HEK293T (cell line): Measurements from ENCODE around the gene KCNK1.

Experiments used
- ARNT ChIP-seq: fragments of 450-650 bp; IDR thresholded peaks from 2 replicates; pipeline ENCODE4 v1.6.1; 2017; ENCODE audit warnings: mild to moderate bottlenecking
- BHLHE40 ChIP-seq: fragments of 450-650 bp; IDR thresholded peaks from 2 replicates; pipeline ENCODE4 v1.6.1; 2016; ENCODE audit warnings: mild to moderate bottlenecking, moderate library complexity, borderline replicate concordance
- ELF4 ChIP-seq: fragments of 450-650 bp; IDR thresholded peaks from 2 replicates; pipeline ENCODE4 v1.6.1; 2017; ENCODE audit warnings: antibody characterized with exemption
- FOXA1 ChIP-seq: fragments of 450-650 bp; IDR thresholded peaks from 2 replicates; pipeline ENCODE4 v1.6.1; 2016; ENCODE audit warnings: mild to moderate bottlenecking
- FOXK2 ChIP-seq: fragments of 450-650 bp; IDR thresholded peaks from 2 replicates; pipeline ENCODE4 v1.6.1; 2016; ENCODE audit warnings: mild to moderate bottlenecking
- L3MBTL2 ChIP-seq: fragments of 450-650 bp; conservative IDR thresholded peaks from 2 replicates; pipeline ENCODE4 v1.6.1; 2016; ENCODE audit warnings: mild to moderate bottlenecking
- LEF1 ChIP-seq: fragments of 450-650 bp; IDR thresholded peaks from 2 replicates; pipeline ENCODE4 v1.6.1; 2017; ENCODE audit warnings: mild to moderate bottlenecking, borderline replicate concordance
- PKNOX1 ChIP-seq: fragments of 450-650 bp; IDR thresholded peaks from 2 replicates; pipeline ENCODE4 v1.6.1; 2016
- SP1 ChIP-seq: fragments of 450-650 bp; IDR thresholded peaks from 2 replicates; pipeline ENCODE4 v1.6.1; 2017
- SUZ12 ChIP-seq: fragments of 450-650 bp; IDR thresholded peaks from 2 replicates; pipeline ENCODE4 v1.6.1; 2016; ENCODE audit warnings: mild to moderate bottlenecking
- TARDBP ChIP-seq: fragments of 450-650 bp; IDR thresholded peaks from 2 replicates; pipeline ENCODE4 v1.6.1; 2016
- ZNF384 ChIP-seq: fragments of 450-650 bp; IDR thresholded peaks from 2 replicates; pipeline ENCODE4 v1.6.1; 2016

GRCh38 chr1:233584931-233585330 is 29.0 kb upstream of the KCNK1 start:
- TF ChIP-seq SP1: no peak
- no peak for TF ChIP-seq PKNOX1
- TF ChIP-seq L3MBTL2: no peak
- TF ChIP-seq ARNT: no peak
- no peak for TF ChIP-seq ELF4
- TF ChIP-seq ZNF384: no peak
- TF ChIP-seq BHLHE40: no peak
- TF ChIP-seq FOXA1: no peak
- no peak for TF ChIP-seq TARDBP
- TF ChIP-seq LEF1: no peak
- no peak for TF ChIP-seq SUZ12
- TF ChIP-seq FOXK2: no peak
